Testis (tissue), 3 donors: Measurements from ENCODE around the gene TMEM44. TPM values are rescaled to one million over a fixed set of nuclear protein-coding genes. Genes with fewer than 3 reads are reported as not detected.
"Not testable (repeated sequence)": the region's sequence is repeated elsewhere in the genome, so short reads cannot be mapped to it uniquely, and the experiment has no call there.

Experiments used
- DNase-seq: peaks from one replicate; pipeline ENCODE4 v3.0.0-alpha.2; 2019
- H3K27ac ChIP-seq, 2 donors: fragments of 200-600 bp; sonication (generic); one replicate each; pipeline ENCODE4 v1.5.1; 2019
- H3K27me3 ChIP-seq: fragments of 200-600 bp; sonication (generic); one replicate; pipeline ENCODE4 v1.5.1; 2019
- H3K36me3 ChIP-seq: fragments of 200-600 bp; sonication (generic); one replicate; pipeline ENCODE4 v1.5.1; 2017; ENCODE audit warnings: low read depth; ENCODE audit errors: missing control alignments
- H3K4me1 ChIP-seq: fragments of 200-600 bp; sonication (generic); one replicate; pipeline ENCODE4 v1.5.1; 2019
- H3K4me3 ChIP-seq, 2 donors: fragments of 200-600 bp; sonication (generic); one replicate each; pipeline ENCODE4 v1.5.1; 2017 to 2019
- H3K9me3 ChIP-seq: fragments of 200-600 bp; sonication (generic); one replicate; pipeline ENCODE4 v1.5.1; 2017
- POLR2A ChIP-seq: fragments of 450-650 bp; IDR thresholded peaks from one replicate; pipeline ENCODE4 v1.6.1; 2017; ENCODE audit warnings: antibody characterized with exemption, mild to moderate bottlenecking, moderate library complexity
- WGBS, 2 donors: methylation state at CpG; one replicate each; pipeline ENCODE4 v1.1.5; 2018; 5-methylcytosine and 5-hydroxymethylcytosine counted together
- intact Hi-C: fragments of 100-400 bp; cut with DNase I; formaldehyde crosslinking; loops from one replicate; pipeline ENCODE4 v1.15.1; 2023; ENCODE audit warnings: low total_unique reads
- polyA plus RNA-seq: library from polyadenylated mRNA; stranded (reverse); fragments of 350-450 nt; fragmentation: Illumina TruSeq; extraction: RNeasy Lipid Tissue Mini Kit (QIAGEN cat#74804); gene quantifications from one replicate; pipeline ENCODE4 v1.2.3, GENCODE V29; 2014; ENCODE audit warnings: low read depth, low replicate concordance; ENCODE audit not compliant: insufficient read depth
- total RNA-seq, 2 donors: library from RNA; depleted of rRNA; stranded (reverse); fragments of >200 nt; gene quantifications; one replicate each; pipeline ENCODE4 v1.2.3, GENCODE V29; 2016
- TF ChIP-seq, protein P1 (sequence below), 3 experiments: fragments of 450-650 bp in 2 of 3; fragments of 200-600 bp in 1 of 3; sonication (generic) in 1 of 3; IDR thresholded peaks; one replicate each; pipeline ENCODE4 v1.5.1; 2016 to 2019; ENCODE audit warnings: antibody characterized with exemption in 3 of 3, mild to moderate bottlenecking in 2 of 3, moderate library complexity in 1 of 3

Gene TMEM44
- total and polyA plus RNA-seq, 3 donors from 2014 or later, result 6.8 to 14.9 (median 10.7) TPM

DNA sequence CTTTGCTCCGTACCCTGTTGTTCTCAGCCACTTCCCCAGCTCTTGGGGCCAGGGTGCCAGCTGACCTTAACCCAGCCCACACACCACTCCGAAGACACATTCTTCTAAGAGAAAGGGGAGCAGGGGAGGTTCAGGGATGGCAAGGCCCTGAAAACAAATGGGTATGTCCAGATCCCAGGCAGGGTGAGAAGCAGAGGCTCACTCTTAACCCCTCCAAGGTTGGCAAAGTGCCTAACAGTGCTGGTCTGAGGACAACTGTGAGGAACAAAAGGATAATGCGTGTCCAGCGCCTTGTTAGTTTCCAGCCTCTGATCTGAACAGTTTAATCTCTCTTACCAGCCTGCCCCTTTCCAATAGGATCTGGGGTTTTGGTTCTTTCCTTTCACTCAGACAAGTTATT, 1.5 kb downstream of the TMEM44 start:
- 88 to 91% methylated on average over 4 of the region's 4 CpGs for WGBS, 2 donors
- H3K4me3 ChIP-seq, result no peak overlapping the region
- no peak for TF ChIP-seq POLR2A
- TF ChIP-seq, protein P1, sequence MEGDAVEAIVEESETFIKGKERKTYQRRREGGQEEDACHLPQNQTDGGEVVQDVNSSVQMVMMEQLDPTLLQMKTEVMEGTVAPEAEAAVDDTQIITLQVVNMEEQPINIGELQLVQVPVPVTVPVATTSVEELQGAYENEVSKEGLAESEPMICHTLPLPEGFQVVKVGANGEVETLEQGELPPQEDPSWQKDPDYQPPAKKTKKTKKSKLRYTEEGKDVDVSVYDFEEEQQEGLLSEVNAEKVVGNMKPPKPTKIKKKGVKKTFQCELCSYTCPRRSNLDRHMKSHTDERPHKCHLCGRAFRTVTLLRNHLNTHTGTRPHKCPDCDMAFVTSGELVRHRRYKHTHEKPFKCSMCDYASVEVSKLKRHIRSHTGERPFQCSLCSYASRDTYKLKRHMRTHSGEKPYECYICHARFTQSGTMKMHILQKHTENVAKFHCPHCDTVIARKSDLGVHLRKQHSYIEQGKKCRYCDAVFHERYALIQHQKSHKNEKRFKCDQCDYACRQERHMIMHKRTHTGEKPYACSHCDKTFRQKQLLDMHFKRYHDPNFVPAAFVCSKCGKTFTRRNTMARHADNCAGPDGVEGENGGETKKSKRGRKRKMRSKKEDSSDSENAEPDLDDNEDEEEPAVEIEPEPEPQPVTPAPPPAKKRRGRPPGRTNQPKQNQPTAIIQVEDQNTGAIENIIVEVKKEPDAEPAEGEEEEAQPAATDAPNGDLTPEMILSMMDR (IDR thresholded peaks at IDR 0.05), result no peak

DNA sequence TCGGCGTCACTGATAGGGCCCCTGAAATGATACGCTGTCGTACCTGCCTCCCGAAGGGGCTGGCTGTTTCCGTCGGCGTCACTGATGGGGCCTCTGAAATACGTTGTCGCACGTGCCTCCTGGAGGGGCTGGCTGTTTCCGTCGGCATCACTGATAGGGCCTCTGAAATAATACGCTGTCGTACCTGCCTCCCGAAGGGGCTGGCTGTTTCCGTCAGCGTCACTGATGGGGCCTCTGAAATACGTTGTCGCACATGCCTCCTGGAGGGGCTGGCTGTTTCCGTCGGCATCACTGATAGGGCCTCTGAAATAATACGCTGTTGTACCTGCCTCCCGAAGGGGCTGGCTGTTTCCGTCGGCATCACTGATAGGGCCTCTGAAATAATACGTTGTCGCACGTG, 2.5 kb downstream of the TMEM44 start:
- H3K4me3 ChIP-seq, DNase-seq, H3K4me1 ChIP-seq, H3K9me3 ChIP-seq, H3K27ac ChIP-seq, H3K27me3 ChIP-seq, H3K36me3 ChIP-seq, intact Hi-C loops: not testable (repeated sequence)
- 92 to 93% methylated on average over 25 to 29 of the region's 29 CpGs for WGBS, 2 donors

More for the DNA sequence above, 1.5 kb downstream of the TMEM44 start:
- no peak overlapping the region for H3K27ac ChIP-seq
- H3K4me1 ChIP-seq, result no peaks in the 10 kb centered on the region
- H3K9me3 ChIP-seq, result no peaks in the 10 kb centered on the region
- no peak for DNase-seq
- no peaks in the 10 kb centered on the region for H3K36me3 ChIP-seq
- intact Hi-C loops, result no loop called here
- no peaks in the 10 kb centered on the region for H3K27me3 ChIP-seq

DNA sequence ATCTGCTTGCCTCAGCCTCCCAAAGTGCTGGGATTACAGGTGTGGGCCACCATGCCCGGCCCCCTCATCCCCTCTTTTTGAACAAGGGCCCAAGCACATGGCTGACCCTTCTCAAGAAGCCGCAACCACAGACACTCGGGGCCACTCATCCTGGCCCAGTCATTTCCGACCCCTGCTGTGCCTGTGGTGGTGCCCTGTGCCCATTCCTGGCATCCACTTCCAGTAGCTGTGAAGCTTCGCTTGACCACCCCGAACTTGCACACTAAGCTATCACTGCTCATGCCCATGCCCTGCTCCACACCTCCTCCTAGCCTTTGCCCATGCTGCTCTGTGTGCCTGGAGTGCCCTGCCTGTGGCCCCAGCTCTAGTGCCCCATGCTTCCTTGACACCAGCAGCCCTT, 8.3 kb downstream of the TMEM44 start:
- no peaks in the 10 kb centered on the region for H3K9me3 ChIP-seq
- TF ChIP-seq POLR2A, result no peak
- TF ChIP-seq, protein P1 (IDR thresholded peaks at IDR 0.05), result no peak
- no peak for DNase-seq
- no peak overlapping the region for H3K27ac ChIP-seq
- 93% methylated on average over 6 of the region's 6 CpGs for WGBS, 2 donors
- no peak overlapping the region for H3K4me3 ChIP-seq
- no peaks in the 10 kb centered on the region for H3K36me3 ChIP-seq
- no peaks in the 10 kb centered on the region for H3K4me1 ChIP-seq
- intact Hi-C loops, result no loop called here
- no peaks in the 10 kb centered on the region for H3K27me3 ChIP-seq

DNA sequence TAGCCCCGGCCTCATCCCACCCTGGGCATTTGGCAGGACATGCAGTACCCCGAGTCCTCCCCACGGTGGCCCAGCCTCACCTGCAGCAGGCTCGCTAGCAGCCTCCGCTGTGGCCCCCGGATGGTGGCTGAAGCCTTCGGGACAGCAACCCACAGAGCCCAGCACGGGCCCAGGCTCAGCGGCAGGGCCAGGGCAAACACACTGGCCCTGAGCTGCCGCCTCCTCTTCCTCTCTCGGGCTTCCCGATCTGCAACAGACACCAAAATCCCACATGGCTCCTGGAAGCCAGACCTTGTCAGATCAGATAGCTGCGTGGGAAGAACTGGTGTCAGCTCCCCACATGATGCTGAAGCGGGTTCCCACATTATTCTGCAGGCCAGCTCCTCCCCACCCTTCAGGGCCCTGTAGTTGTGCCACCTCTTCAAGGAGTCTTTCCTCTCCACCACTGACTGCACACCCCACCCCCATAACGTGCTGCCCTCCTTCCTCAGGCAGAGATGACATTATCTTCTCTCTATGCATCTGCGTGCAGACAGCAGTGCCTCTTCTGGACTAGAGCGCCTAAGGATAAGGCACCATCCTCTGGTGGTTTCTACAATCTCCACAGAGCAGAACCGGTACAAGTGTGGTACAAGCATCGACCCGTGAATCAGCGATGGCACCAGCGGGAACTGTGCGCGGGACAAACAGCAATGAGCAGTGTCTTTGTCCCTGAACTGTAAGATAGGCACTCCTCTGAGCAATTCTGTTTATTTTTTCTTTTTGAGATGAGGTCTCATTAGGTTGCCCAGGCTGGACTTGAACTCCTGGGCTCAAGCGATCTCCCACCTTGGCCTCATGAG, 9.5 kb downstream of the TMEM44 start:
- intact Hi-C loops, result no loop called here
- WGBS, 2 donors, result 90 to 93% methylated on average over 25 of the region's 25 CpGs
- Histone ChIP-seq H3K27ac (no peak overlapping the region), H3K9me3 (no peaks in the 10 kb centered on the region), H3K4me1 (no peaks in the 10 kb centered on the region), H3K27me3 (no peaks in the 10 kb centered on the region), H3K36me3 (no peaks in the 10 kb centered on the region), H3K4me3 (no peak overlapping the region)
- DNase-seq, result no peak
- TF ChIP-seq POLR2A, result no peak
- TF ChIP-seq, protein P1 (IDR thresholded peaks at IDR 0.05), result no peak

DNA sequence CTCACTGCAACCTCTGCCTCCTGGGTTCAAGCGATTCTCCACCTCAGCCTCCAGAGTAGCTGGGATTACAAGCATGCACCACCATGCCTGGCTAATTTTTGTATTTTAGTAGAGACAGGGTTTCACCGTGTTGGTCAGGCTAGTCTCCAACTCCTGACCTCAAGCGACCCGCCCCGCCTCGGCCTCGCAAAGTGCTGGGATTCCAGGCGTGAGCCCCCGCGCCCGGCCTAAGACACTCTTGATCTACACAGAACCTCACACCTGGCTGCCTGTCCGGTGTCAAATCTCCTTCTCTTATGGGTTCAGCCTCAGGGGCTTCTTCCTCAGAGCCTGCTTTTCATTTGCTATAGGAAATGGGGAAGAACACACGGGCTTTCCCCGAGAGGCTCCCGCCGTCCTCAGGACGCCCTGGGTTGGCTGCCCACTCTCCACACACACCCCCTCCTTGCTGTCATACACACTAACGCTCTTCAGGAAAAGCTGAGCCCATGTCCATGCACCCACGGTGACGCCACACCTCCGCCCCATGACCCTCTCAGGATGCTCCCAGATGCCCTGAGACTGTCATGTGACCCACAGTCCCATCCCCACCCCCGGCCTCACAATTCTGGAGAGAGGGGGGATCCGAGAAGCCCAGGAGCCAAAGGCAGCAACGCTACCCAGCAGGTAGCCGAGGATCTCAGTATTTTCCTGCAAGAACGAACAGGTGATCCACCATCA, 10.4 kb downstream of the TMEM44 start:
- Histone ChIP-seq H3K4me1 (no peaks in the 10 kb centered on the region), H3K36me3 (no peaks in the 10 kb centered on the region)

More for the DNA sequence above, 10.4 kb downstream of the TMEM44 start:
- 92 to 96% methylated on average over 26 of the region's 26 CpGs for WGBS, 2 donors
- DNase-seq, result no peak
- Histone ChIP-seq H3K4me3 (no peak overlapping the region), H3K9me3 (no peaks in the 10 kb centered on the region), H3K27ac (no peak overlapping the region), H3K27me3 (no peaks in the 10 kb centered on the region)
- intact Hi-C loops, result no loop called here
- TF ChIP-seq, protein P1 (IDR thresholded peaks at IDR 0.05), result no peak
- no peak for TF ChIP-seq POLR2A
